ENCODE measurements around the gene ALDH3B1.

GRCh38 chr11:68016161-68016903, 6.2 kb downstream of the ALDH3B1 start:
- no peak for TF ChIP-seq CTCF (conservative IDR thresholded peaks at IDR 0.05 in 1 of 2, IDR thresholded peaks at IDR 0.05 in 1 of 2; ENCODE audit: extremely low read depth in 1 of 2, insufficient read depth in 1 of 2, low read depth in 1 of 2, low read length in 2 of 2)
- TF ChIP-seq EZH2 (IDR thresholded peaks at IDR 0.05; ENCODE audit: borderline replicate concordance, low read length) = no peak
